Body of pancreas (tissue), 4 donors: Measurements from ENCODE around the gene CCSER1.

Source experiments
- CTCF ChIP-seq, 7 experiments: fragments of 450-650 bp in 4 of 7; fragments of 200-600 bp in 3 of 7; sonication (generic) in 3 of 7; IDR thresholded peaks; one replicate each; pipeline ENCODE4 v1.5.1; 2016 to 2019; ENCODE audit warnings: antibody characterized with exemption in 7 of 7
- POLR2A ChIP-seq, 3 donors: fragments of 450-650 bp; IDR thresholded peaks; one replicate each; pipeline ENCODE4 v1.6.1; 2016; ENCODE audit warnings: antibody characterized with exemption in 3 of 3, mild to moderate bottlenecking in 2 of 3

- no peak for TF ChIP-seq CTCF (IDR thresholded peaks at IDR 0.05)
- TF ChIP-seq POLR2A (IDR thresholded peaks at IDR 0.05), result no peak
Measured at GRCh38 chr4:90183254-90183653, 56.1 kb downstream of the CCSER1 start.
